ENCODE results near the gene CDKAL1.
"Not testable (repeated sequence)": the region's sequence is repeated elsewhere in the genome, so short reads cannot be mapped to it uniquely, and the experiment has no call there.

CDKAL1 gene

GRCh38 chr6:20534295-20535262, at the start of gene CDKAL1:
Gene CDKAL1 (plus strand): TSS chr6:20534457. CDS start chr6:20546351, 11,894 bp downstream.
- DNase-seq (ENCODE audit: low read depth), result peak; percentile 82

DNA sequence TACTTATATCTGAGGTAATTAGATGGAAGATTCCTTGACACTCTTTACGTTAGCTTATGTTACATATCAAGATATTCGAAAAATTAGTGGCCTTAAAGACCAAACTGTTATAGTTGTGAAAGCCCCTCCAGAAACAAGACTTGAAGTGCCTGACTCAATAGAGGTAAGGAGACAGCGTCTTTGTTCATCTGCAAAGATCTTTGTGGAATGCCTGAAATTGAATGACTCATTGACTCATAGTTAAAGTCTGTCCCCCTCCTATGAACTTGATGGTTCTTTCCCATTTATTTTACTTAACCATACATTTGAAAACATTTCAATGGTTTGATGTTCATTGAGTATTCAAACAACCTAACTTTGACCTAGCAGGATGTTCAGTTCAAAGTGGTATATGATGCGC, 47.6 kb upstream of the CDKAL1 start:
- DNase-seq (ENCODE audit: low read depth), result no peak

DNA sequence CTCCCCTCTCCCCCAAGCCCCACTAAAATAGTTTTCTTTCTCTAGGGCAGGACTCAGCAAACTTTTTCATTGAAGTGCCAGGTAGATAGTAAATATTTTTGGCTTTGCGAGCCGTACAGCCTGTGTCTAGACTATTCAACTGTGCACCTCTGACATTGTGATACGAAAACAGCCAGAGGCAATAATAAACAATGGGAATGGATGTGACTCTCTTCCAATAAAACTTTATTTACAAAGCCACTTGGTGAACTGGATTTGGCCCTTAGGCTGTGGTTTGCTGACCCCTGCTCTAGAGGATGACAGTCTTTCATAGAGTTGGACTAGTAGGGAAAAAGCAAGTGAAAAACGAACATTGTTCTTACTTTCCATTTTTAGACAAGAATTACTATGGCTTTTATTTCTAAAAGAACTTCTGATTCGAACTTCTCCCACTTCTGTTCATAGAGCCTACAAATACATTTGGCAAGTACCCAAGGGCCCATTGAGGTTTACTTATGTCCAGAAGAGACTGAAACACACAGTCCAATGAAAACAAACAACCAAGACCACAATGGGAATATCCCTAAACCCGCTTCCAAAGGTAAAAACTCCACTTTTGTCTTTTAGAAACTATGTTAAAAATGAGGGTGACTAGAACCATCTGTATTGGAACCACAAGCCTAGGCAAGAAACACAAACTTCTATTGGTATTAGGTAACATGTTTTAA, 46.4 kb upstream of the CDKAL1 start:
- no peak for DNase-seq (ENCODE audit: low read depth)

GRCh38 chr6:20490591-20490990, 43.7 kb upstream of the CDKAL1 start:
- DNase-seq (ENCODE audit: low read depth), result no peak

GRCh38 chr6:20492099-20492498, 42.2 kb upstream of the CDKAL1 start:
- no peak for DNase-seq (ENCODE audit: low read depth)

DNA sequence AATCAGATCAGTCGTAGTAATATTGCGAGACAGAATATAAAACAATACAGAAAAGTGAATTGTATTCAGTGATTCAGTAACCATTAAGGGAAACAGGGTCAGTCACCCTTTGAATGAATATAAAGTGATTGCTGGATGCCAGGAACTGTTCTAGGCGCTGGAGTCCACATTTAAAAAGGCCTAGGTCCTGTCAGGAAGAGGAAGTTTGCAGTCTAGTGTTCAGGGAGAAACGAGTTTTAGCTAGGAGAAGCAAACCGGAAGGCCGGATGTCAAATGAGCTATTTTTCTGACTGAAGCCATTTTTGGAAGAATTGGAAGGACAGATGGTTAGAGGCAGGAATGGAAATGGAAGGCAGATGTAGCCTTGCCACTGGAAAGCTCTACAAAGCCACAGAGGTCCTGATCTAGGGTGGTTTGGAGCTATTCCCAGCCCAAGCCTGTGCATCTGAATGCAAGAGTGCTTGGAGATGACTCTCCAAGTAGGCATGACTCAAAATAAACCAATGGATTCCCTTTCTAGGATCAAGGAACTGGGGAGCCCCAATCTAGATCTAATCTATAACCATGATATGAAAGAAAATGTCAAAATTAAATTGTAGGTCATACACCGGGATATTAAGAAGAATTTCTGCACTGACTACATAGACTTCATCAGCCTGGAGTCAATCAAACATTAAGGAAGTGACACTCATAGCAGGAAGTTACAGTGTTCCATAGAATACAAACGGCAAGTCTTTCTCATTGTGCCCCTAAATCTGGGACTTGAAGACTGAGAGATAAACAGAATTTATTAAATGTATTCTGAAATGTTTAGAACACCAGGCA, 36.8 kb upstream of the CDKAL1 start:
- no peak for DNase-seq (ENCODE audit: low read depth)

DNA sequence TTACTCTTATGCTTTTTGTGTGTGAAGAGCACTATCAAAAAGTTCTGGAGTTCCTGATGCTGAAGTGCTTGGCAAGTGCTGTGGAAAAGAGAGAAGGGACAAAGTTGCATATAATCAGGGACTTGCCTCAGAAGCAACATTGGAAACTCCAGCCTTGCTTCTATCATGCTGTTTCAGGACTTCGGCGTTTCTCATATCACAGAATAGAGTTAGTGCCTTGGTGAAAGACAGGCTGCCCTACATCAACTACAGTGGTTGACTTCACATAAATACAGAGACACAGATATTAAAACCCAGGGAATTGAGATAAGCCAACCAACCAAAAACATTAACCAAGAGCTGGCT, 36.2 kb upstream of the CDKAL1 start:
- no peak for DNase-seq (ENCODE audit: low read depth)

DNA sequence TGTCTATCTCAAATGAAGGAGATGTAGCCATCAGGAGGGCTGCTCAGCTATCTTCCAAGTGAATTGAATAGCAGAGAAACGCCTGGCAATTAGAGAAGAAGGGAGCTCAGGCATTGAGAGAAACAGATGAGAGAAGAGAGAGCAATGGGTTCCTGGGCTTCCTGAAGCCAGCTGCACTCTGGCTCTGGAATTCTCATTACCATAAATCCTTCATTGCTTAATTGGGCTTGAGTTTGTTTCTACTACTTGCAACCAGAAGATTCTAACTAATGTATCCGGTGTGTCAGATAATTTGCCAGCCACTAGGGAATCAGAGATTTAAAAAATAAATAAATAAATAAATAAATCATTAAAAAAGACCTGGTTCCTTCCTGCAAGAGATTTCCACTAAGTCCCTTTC, 25.0 kb upstream of the CDKAL1 start:
- no peak for DNase-seq (ENCODE audit: low read depth)

- DNase-seq (ENCODE audit: low read depth), result no peak
These were observed 22.4 kb upstream of the CDKAL1 start for GRCh38 chr6:20511852-20512251.

GRCh38 chr6:20525208-20525607, 9.0 kb upstream of the CDKAL1 start:
- not testable (repeated sequence) for DNase-seq (ENCODE audit: low read depth)

- not testable (repeated sequence) for DNase-seq (ENCODE audit: low read depth)
These were observed 5.2 kb upstream of the CDKAL1 start for GRCh38 chr6:20529086-20529448.

DNA sequence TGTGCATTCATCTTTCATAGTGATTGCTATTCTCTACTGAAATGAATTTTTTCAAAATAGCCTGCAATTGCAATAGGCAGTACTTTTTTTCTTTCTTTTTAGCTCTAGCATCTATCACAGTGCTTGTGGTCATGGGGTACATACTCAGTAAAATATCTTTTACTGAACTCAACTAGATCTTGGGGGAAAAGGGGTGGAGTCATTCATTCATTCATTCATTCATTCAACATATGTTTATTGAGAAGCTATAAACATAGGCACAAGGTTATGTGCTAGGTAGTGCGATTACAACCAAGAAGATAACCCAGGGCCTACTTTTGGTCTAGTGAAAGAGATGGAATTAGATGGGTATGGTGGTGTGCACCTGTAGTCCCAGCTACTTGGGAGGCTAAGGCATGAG, 1.4 kb upstream of the CDKAL1 start:
- DNase-seq (ENCODE audit: low read depth), result no peak

GRCh38 chr6:20533746-20534294, 437 bp upstream of the CDKAL1 start:
- no peak for DNase-seq (ENCODE audit: low read depth)

GRCh38 chr6:20538131-20538662, 3.9 kb downstream of the CDKAL1 start:
- DNase-seq (ENCODE audit: low read depth), result no peak

DNA sequence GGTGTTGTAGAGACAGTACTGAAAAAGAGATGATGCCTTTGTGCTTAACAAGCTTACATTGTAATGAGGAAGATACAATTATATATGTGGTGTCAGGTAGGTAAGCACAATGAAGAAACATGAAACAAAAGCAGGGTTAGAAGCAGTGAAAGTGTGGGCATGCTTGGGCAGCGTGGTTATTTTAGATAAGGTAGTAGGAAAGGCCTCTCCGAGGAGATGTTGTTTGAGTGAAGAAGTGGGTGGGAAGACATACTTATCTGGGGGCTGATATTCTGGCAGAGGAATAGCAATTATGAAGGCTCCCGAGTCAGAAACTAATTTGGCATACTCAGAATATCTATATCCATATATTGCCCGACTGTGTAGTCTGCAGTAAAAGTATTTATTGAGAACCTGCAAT, 4.7 kb downstream of the CDKAL1 start:
- DNase-seq (ENCODE audit: low read depth), result no peak

DNA sequence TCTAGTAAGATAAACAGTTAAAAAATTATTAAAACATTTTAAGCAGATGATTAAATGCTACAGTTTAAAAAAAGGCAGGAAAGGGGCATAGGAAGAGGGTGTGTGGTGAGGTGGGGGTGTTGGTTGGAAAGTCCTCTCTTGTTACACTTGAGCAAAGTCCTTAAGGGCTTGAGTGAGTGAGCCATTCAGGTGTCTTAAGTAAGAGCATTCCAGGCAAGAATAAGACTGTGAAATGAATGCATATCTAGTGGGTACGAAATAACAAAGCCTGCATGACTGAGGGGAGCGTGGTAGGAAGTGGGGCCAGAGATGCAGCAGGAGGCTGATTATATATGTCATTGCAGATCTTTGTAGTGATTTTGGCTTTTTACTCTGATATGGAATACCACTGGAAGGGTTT, 5.1 kb downstream of the CDKAL1 start:
- no peak for DNase-seq (ENCODE audit: low read depth)

DNA sequence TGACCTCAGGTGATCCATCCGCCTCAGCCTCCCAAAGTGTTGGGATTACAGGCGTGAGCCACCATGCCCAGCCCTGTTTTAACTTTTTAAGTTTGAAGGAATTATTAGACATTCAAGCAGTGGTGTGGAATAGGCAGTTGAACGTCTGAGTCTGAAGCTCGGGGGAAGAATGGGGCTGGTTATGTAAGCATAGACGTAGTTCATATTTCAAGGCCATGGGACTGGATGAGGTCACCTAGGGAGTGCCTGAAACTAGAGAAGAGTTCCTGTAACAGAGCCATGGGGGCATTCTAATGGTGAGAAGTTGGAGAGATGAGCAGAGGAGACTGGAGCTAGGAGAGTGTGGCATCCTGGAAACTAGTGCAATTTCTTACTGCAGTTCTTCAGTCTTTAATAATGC, 6.4 kb downstream of the CDKAL1 start:
- DNase-seq (ENCODE audit: low read depth), result no peak

DNA sequence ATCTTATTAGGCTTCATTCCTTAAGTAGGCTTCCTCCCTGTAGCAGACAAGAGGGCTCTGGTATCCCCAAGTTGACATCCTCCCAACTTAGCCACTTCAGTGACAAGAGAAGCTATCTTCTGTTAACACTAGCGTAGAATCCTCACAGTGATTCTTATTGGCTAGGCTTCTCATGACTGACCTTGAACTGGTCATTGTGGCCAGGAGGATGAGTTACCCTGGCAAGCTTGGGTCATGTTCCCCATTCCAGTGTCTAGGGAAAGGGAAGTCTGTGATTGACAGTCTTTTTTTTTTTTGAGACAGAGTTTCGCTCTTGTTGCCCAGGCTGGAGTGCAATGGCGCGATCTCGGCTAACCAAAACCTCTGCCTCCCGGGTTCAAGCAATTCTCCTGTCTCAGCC, 7.1 kb downstream of the CDKAL1 start:
- no peak for DNase-seq (ENCODE audit: low read depth)

- DNase-seq (ENCODE audit: low read depth), result no peak
These were observed 8.8 kb downstream of the CDKAL1 start for GRCh38 chr6:20542927-20543602.

DNA sequence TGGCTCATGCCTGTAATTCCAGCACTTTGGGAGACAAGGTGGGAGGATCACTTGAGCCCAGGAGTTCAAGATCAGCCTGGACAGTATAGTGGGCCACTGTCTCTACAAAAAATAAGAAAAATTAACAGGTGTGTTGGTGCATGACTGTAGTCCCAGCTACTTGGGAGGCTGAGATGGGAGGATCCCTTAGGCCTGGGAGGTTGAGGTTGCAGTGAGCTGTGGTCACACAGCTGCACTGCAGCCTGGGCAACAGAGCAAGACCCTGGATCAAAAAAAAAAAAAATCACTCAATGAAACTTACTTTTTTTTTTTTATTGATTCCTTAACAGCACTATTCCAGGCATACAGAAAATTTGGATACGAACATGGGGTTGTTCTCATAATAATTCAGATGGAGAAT, 14.0 kb downstream of the CDKAL1 start:
- no peak for DNase-seq (ENCODE audit: low read depth)

DNA sequence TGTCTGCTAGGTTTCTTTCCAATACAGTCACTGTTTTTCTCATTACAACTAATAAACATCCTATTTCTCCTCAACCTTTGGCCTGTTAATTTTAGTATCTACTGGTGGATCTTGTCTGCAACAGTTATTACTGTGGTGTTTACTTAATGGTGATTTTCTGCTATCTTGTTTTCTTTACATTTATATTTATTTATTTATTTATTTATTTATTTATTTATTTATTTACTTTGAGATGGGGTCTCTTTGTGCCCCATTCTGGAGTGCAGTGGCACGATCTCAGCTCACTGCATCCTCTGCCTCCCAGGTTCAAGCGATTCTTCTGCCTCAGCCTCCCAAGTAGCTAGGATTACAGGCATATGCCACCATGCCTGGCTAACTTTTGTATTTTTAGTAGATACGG, 15.1 kb downstream of the CDKAL1 start:
- not testable (repeated sequence) for DNase-seq (ENCODE audit: low read depth)
